ENCODE measurements around the gene PDCD1.
A peak's percentile ranks its signal among the peaks of the same experiment; 100 is the strongest.

PDCD1 gene

GRCh38 chr2:241804326-241805229 lies 54.1 kb downstream of the PDCD1 start:
- H3K4me3 ChIP-seq (ENCODE audit: low read length) = no peak overlapping the region; the same call in 1 of the 2 replicates
- H3K27ac ChIP-seq (ENCODE audit: low read depth, low read length) = no peak overlapping the region
- no peaks in the 10 kb centered on the region for H3F3A ChIP-seq (ENCODE audit: control insufficient read depth, insufficient read depth)
- H3K79me2 ChIP-seq (ENCODE audit: control insufficient read depth, low read length) = no peaks in the 10 kb centered on the region
- no peaks in the 10 kb centered on the region for H3K9me3 ChIP-seq (ENCODE audit: control insufficient read depth, insufficient read depth, low read length)
- H3K27me3 ChIP-seq (ENCODE audit: control insufficient read depth, low read length) = peaks cover 20% of the 10 kb centered on the region
- H3K36me3 ChIP-seq (ENCODE audit: control insufficient read depth, low read length) = no peaks in the 10 kb centered on the region
- 0 out of 2 replicates have a peak, but pooled peaks cover 4% of the 10 kb centered on the region for H4K20me1 ChIP-seq (ENCODE audit: control insufficient read depth, insufficient read depth, low read depth, low read length)
- peak overlapping the region; percentile 50 for H3K4me2 ChIP-seq (ENCODE audit: low read length)
- peaks cover 8% of the 10 kb centered on the region; the same call in 1 of the 2 replicates for H3K4me1 ChIP-seq (ENCODE audit: control insufficient read depth, low read length)
- H3K9me2 ChIP-seq (replicated peaks; ENCODE audit: control insufficient read depth, low read length) = no peaks in the 10 kb centered on the region
- TF ChIP-seq, protein P1, sequence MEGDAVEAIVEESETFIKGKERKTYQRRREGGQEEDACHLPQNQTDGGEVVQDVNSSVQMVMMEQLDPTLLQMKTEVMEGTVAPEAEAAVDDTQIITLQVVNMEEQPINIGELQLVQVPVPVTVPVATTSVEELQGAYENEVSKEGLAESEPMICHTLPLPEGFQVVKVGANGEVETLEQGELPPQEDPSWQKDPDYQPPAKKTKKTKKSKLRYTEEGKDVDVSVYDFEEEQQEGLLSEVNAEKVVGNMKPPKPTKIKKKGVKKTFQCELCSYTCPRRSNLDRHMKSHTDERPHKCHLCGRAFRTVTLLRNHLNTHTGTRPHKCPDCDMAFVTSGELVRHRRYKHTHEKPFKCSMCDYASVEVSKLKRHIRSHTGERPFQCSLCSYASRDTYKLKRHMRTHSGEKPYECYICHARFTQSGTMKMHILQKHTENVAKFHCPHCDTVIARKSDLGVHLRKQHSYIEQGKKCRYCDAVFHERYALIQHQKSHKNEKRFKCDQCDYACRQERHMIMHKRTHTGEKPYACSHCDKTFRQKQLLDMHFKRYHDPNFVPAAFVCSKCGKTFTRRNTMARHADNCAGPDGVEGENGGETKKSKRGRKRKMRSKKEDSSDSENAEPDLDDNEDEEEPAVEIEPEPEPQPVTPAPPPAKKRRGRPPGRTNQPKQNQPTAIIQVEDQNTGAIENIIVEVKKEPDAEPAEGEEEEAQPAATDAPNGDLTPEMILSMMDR (IDR thresholded peaks at IDR 0.05; ENCODE audit: low read depth, low read length, poor library complexity, severe bottlenecking) = peak; percentile 27
- no peak for TF ChIP-seq EZH2phosphoT487 (IDR thresholded peaks at IDR 0.05; ENCODE audit: borderline replicate concordance, low read length)

DNA sequence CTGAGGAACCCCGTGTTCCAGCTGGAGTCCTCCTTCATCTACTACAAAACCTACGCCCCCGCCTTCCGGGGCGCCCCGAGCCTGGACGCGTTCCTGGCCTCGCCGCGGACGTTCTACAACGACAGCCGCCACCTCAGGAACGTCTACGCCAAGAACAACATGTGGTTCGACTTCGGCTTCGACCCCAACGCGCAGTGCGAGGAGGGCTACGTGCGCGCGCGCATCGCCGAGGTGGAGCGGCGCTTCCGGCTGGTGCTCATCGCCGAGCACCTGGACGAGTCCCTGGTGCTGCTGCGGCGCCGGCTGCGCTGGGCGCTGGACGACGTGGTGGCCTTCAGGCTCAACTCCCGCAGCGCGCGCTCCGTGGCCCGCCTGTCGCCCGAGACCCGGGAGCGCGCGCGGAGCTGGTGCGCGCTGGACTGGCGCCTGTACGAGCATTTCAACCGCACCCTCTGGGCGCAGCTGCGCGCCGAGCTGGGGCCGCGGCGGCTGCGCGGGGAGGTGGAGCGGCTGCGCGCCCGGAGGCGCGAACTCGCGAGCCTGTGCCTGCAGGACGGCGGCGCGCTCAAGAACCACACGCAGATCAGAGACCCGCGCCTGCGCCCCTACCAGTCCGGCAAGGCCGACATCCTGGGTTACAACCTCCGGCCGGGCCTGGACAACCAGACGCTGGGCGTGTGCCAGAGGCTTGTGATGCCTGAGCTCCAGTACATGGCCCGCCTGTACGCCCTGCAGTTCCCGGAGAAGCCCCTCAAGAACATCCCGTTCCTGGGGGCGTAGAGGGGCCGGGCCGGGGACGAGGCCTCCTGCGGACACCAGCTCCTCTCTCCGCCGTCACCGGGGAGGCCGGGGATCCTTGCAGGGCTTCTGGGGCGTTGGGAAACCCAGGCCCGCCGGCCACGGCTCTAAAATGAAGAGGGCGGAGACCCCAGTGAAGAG lies 55.0 kb downstream of the PDCD1 start:
- Histone ChIP-seq H3K4me2 (ENCODE audit: low read length) (peak overlapping the region; percentile 50), H3F3A (ENCODE audit: control insufficient read depth, insufficient read depth) (no peaks in the 10 kb centered on the region), H3K4me3 (ENCODE audit: low read length) (peak overlapping the region; percentile 25; the same call in 1 of the 2 replicates), H3K27me3 (ENCODE audit: control insufficient read depth, low read length) (peaks cover 20% of the 10 kb centered on the region), H3K4me1 (ENCODE audit: control insufficient read depth, low read length) (peaks cover 8% of the 10 kb centered on the region; the same call in 1 of the 2 replicates), H3K36me3 (ENCODE audit: control insufficient read depth, low read length) (no peaks in the 10 kb centered on the region), H4K20me1 (ENCODE audit: control insufficient read depth, insufficient read depth, low read depth, low read length) (0 out of 2 replicates have a peak, but pooled peaks cover 4% of the 10 kb centered on the region), H3K9me2 (replicated peaks; ENCODE audit: control insufficient read depth, low read length) (no peaks in the 10 kb centered on the region), H3K27ac (ENCODE audit: low read depth, low read length) (no peak overlapping the region), H3K79me2 (ENCODE audit: control insufficient read depth, low read length) (no peaks in the 10 kb centered on the region), H3K9me3 (ENCODE audit: control insufficient read depth, insufficient read depth, low read length) (no peaks in the 10 kb centered on the region)
- TF ChIP-seq, protein P1 (IDR thresholded peaks at IDR 0.05; ENCODE audit: low read depth, low read length, poor library complexity, severe bottlenecking) = no peak
- TF ChIP-seq EZH2phosphoT487 (IDR thresholded peaks at IDR 0.05; ENCODE audit: borderline replicate concordance, low read length) = no peak

GRCh38 chr2:241802421-241803318 lies 56.0 kb downstream of the PDCD1 start:
- peaks cover 8% of the 10 kb centered on the region; the same call in 1 of the 2 replicates for H3K4me1 ChIP-seq (ENCODE audit: control insufficient read depth, low read length)
- H3K27ac ChIP-seq (ENCODE audit: low read depth, low read length) = no peak overlapping the region
- peaks cover 20% of the 10 kb centered on the region for H3K27me3 ChIP-seq (ENCODE audit: control insufficient read depth, low read length)
- H3F3A ChIP-seq (ENCODE audit: control insufficient read depth, insufficient read depth) = no peaks in the 10 kb centered on the region
- H4K20me1 ChIP-seq (ENCODE audit: control insufficient read depth, insufficient read depth, low read depth, low read length) = 0 out of 2 replicates have a peak, but pooled peaks cover 4% of the 10 kb centered on the region
- H3K36me3 ChIP-seq (ENCODE audit: control insufficient read depth, low read length) = no peaks in the 10 kb centered on the region
- no peaks in the 10 kb centered on the region for H3K9me2 ChIP-seq (replicated peaks; ENCODE audit: control insufficient read depth, low read length)
- no peaks in the 10 kb centered on the region for H3K9me3 ChIP-seq (ENCODE audit: control insufficient read depth, insufficient read depth, low read length)
- H3K4me3 ChIP-seq (ENCODE audit: low read length) = no peak overlapping the region
- TF ChIP-seq EZH2phosphoT487 (IDR thresholded peaks at IDR 0.05; ENCODE audit: borderline replicate concordance, low read length) = no peak
- TF ChIP-seq, protein P1 (IDR thresholded peaks at IDR 0.05; ENCODE audit: low read depth, low read length, poor library complexity, severe bottlenecking) = no peak
- H3K4me2 ChIP-seq (ENCODE audit: low read length) = no peak overlapping the region
- no peaks in the 10 kb centered on the region for H3K79me2 ChIP-seq (ENCODE audit: control insufficient read depth, low read length)
